NCI-H1105 treated with DMSO at 0.1 percent for 48 hours (cell line): Measurements from ENCODE around the gene ENTPD6.
A peak's percentile ranks its signal among the peaks of the same experiment; 100 is the strongest.
"Not testable (repeated sequence)": the region's sequence is repeated elsewhere in the genome, so short reads cannot be mapped to it uniquely, and the experiment has no call there.

ENCODE experiments used
- DNase-seq: peaks from one replicate; lab custom pipeline; 2025; lab: John Stamatoyannopoulos, UW

ENTPD6 gene

GRCh38 chr20:25223765-25224720, 28.5 kb downstream of the ENTPD6 start:
- no peak for DNase-seq

DNA sequence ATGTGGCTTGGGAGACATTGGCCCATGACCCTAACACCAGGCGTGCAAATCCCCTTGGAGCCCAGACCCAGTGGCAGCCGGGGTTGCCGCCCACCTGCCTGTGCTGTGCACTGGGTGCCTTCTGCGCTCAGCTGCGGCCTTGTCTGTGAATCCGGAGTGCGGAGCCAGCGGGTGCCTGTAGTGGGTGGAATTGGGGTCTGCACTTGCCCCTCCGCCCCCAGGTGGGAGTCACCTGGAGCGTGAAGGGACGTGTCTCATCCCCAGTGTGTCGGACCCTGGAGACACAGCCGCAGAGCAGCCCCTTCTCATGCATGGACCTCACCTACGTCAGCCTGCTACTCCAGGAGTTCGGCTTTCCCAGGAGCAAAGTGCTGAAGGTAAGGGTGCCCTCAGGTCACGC, 29.4 kb downstream of the ENTPD6 start:
- DNase-seq: no peak

- no peak for DNase-seq
Observed at GRCh38 chr20:25225642-25226432, 30.3 kb downstream of the ENTPD6 start.

GRCh38 chr20:25226433-25227316, 31.2 kb downstream of the ENTPD6 start:
- no peak for DNase-seq

DNA sequence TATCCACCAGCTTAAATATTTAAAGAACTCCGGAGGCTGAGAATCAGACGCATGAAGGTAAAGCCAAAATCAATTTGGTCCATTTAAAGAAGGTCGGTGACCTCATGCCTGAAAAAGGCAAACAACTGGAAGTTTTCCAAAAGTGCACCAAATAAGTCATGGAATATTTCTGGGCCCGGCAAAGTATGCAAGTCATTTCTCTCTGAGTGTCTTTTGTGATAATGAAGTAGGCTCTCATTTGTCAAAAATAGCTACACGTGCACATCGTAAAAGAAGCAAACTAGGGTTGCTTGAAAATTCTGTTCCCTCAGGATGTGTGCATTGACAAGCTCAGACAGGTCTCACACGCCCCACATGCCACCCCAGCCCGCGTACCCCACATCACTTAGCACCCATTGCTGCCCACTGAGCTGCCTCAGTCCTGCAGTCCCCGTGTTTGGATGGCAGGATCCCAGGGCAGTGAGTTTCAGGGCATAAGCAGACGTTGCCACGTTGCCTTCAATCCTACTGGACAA, 31.9 kb downstream of the ENTPD6 start:
- DNase-seq: peak; percentile 21

- no peak for DNase-seq
Observed at GRCh38 chr20:25229486-25230165, 34.1 kb downstream of the ENTPD6 start.

DNA sequence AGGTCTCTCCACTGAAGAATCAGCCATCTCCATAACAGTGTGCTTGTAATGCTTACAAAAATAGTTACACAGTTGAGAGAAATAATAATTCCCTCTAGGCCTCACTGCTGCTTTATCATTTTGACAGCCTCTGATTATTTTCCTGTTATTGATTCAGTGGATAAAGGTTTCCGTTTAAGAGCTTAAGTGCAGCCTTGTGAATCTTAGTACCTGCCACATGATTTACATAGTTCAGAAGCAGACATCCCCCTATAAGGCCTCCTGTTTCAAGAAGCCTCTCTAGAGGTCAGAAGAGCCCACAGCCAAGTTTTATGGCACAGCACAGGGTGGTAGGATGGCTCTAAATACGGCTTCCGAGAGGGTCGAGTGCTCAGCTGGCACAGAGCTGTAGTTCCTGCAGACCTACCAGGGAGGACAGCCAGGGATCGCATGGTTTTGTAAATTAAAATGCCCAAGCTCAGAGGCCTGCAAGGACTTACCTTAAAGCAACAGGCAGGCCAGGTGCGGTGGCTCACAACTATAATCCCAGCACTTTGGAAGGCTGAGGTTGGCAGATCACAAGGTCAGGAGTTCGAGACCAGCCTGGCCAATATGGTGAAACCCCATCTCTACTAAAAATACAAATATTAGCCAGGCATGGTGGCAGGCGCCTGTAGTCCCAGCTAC, 34.8 kb downstream of the ENTPD6 start:
- DNase-seq: no peak

DNA sequence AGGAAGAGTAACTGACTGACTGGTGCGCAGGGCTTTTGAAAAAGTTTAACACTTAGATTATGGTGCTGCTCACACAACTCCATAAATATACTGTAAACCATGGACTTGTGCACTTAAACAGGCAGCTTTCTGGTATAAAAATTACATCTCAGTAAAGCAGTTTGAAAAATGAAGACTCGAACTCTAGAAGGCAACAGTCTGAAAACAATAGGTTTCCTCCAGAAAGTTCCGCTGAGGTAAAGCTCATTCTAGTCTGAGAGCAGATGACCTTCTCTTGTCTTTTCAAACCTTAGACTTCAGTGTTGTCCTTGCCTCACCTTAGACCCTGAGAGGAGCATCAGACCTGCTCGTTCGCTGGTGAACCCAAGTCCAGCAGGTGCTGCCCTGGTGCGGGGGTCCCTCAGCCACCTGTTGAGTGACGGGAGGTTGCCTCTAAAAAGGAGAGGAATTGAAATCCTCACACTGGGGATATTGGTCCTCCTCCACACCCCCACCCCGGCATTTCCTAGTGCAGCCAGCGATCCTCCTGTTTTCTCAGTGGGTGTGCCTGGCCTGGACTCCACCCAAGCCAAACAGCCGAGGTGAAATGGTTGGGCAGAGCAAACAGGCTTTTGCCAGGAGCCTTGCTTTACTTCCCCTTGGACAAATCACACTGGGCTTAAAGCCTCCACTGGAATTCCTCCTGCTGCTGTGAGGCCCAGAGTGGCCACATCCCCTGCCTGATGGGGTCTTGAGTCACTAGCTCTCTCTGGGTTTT, 37.7 kb downstream of the ENTPD6 start:
- no peak for DNase-seq

DNA sequence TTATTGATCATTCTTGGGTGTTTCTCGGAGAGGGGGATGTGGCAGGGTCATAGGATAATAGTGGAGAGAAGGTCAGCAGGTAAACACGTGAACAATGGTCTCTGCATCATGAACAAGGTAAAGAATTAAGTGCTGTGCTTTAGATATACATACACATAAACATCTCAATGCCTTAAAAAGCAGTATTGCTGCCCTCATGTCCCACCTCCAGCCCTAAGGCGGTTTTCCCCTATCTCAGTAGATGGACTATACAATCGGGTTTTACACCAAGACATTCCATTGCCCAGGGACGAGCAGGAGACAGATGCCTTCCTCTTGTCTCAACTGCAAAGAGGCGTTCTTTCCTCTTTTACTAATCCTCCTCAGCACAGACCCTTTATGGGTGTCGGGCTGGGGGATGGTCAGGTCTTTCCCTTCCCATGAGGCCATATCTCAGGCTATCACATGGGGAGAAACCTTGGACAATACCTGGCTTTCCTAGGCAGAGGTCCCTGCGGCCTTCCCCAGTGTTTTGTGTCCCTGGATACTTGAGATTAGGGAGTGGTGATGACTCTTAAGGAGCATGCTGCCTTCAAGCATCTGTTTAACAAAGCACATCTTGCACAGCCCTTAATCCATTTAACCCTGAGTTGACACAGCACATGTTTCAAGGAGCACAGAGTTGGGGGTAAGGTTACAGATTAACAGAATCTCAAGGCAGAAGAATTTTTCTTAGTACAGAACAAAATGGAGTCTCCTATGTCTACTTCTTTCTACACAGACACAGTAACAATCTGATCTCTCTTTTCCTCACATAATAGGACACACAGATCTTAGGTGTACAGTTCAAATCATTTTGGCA, 38.7 kb downstream of the ENTPD6 start:
- not testable (repeated sequence) for DNase-seq

DNA sequence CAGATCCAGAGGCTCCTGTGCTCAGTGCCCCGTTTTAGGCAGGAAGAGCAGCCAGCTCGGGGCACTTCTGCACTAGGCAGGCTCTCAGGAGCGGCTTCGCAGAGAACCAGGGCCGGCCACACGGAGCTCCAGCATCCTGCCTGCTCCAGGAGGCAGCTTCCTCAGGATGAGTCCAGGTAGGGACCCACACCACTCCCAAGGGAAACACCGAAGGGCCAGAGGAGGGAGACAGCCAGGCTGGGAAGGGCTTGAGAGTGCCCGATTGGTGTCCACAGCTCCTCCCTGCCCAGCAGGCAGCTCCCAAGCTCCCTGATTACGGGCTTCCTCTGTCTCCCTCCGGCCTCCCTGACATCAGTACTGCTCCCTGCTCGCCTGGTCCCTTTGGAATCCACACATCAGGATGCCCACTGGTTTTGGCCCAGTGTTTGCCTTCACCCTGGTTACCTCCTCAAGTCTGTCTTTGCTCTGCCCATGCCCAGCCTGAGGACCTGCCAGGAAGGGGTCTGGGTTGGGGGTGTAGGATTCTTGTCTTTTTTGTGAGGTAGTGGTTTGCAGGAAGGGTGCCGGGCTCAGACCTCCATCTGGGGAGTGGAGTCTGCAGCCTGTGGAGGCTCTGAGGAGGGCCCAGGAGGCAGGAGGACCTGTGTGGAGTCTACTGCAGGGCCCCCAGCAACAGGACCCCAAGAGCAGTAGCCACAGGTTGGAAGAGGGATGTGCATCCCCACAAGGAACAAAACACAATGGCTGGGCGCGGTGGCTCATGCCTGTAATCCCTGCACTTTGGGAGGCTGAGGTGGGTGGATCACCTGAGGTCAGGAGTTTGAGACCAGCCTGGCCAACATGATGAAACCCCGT, 41.2 kb downstream of the ENTPD6 start:
- no peak for DNase-seq

DNA sequence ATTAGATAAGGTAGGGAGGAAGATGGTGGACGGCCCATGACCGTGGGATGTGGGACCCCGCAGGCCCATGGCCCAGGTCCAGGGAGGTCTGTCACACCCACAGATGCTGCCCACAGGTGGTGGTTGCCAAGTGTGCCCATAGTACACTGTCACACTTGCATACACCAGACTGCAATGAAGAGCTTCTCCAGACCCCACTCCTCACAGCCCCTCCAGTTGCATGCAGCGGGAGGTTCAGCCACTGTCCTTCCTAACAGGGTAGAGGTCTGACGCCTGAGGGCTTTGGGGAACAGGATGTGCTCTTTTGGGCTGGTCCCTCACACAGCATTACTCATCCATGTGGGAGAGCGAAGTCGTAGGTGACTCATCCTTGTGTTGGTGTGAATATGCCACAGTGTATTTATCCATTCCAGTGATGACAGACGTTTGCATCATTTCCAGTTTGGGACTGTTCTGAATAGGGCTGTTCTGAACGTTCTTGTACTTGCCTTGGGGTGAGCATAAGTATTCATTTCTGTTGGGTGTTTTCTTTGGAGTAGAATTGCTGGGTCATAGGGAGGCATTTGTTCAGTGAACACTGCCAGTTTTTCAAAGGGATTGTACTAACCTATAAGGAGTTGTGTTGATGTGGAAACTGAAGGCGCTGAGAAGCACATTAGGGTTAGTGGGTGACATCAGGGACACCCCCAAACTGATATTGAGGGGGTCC, 42.3 kb downstream of the ENTPD6 start:
- DNase-seq: no peak

GRCh38 chr20:25238319-25239037, 43.0 kb downstream of the ENTPD6 start:
- no peak for DNase-seq

- no peak for DNase-seq
Observed at GRCh38 chr20:25239387-25240370, 44.2 kb downstream of the ENTPD6 start.

GRCh38 chr20:25240851-25241658, 45.5 kb downstream of the ENTPD6 start:
- not testable (repeated sequence) for DNase-seq

DNA sequence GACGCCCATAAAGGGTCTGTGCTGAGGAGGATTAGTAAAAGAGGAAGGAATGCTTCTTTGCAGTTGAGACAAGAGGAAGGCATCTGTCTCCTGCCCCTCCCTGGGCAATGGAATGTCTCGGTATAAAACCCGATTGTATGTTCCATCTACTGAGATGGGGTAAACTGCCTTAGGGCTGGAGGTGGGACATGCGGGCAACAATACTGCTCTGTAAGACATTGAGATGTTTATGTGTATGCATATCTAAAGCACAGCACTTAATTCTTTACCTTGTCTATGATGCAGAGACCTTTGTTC, 46.1 kb downstream of the ENTPD6 start:
- not testable (repeated sequence) for DNase-seq
